Karpas-422 (cell line): ENCODE data around the gene ZNF621. TPM values are rescaled to one million over a fixed set of nuclear protein-coding genes. Genes with fewer than 3 reads are reported as not detected.

ENCODE experiments used
- small RNA-seq: library from RNA; depleted of rRNA; stranded (forward); fragments of <200 nt; gene quantifications from one replicate; pipeline ENCODE3, GENCODE V24; 2014
- total RNA-seq: library from RNA; depleted of rRNA; stranded (reverse); fragments of >200 nt; shearing (Covaris generic); gene quantifications from 2 replicates; pipeline ENCODE4 v1.2.3, GENCODE V29; 2014; ENCODE audit warnings: low replicate concordance; rRNA removed

ZNF621 gene
- total RNA-seq, 1 experiment from 2014 or later: 14.7 TPM

Small RNAs within 50 kb of the gene (small RNA-seq; reads per million reads assigned to genes)
- gene RNU5B-2P: 24.7 reads per million, percentile 97 among the genes with 10 or more reads in this experiment

Other genes starting within 250 kb of the ZNF621 start
- 26.6 and 41.9 TPM in 2 replicates for gene EIF1B, start 215.3 kb upstream of the ZNF621 start, total RNA-seq
- gene ENTPD3, start 137.8 kb upstream of the ZNF621 start, total RNA-seq: not detected in 2 replicates
- gene RPL14, start 67.6 kb upstream of the ZNF621 start, total RNA-seq: 726 and 1,593 TPM in 2 replicates
- 13.1 and 13.3 TPM in 2 replicates for gene ZNF619, start 47.8 kb upstream of the ZNF621 start, total RNA-seq
- 2.6 and 3.1 TPM in 2 replicates for gene ZNF620, start 18.9 kb upstream of the ZNF621 start, total RNA-seq